Neural progenitor cell (in vitro differentiated cells): ENCODE measurements around the gene CHD2.

ENCODE experiments used
- EZH2 ChIP-seq: fragments of 200-600 bp; sonication (generic); IDR thresholded peaks from 2 replicates; pipeline ENCODE4 v1.6.1; 2017; ENCODE audit warnings: antibody characterized with exemption, mild to moderate bottlenecking, moderate library complexity
- EZH2phosphoT487 ChIP-seq: fragments of 200-600 bp; sonication (generic); IDR thresholded peaks from 2 replicates; pipeline ENCODE4 v1.6.1; 2017; ENCODE audit warnings: antibody characterized with exemption
- TF ChIP-seq, protein P1 (sequence below): fragments of 200-600 bp; sonication (generic); IDR thresholded peaks from 2 replicates; pipeline ENCODE4 v1.5.1; 2017; ENCODE audit warnings: antibody characterized with exemption, mild to moderate bottlenecking

GRCh38 chr15:92943581-92943980 is 43.5 kb downstream of the CHD2 start:
- TF ChIP-seq, protein P1, sequence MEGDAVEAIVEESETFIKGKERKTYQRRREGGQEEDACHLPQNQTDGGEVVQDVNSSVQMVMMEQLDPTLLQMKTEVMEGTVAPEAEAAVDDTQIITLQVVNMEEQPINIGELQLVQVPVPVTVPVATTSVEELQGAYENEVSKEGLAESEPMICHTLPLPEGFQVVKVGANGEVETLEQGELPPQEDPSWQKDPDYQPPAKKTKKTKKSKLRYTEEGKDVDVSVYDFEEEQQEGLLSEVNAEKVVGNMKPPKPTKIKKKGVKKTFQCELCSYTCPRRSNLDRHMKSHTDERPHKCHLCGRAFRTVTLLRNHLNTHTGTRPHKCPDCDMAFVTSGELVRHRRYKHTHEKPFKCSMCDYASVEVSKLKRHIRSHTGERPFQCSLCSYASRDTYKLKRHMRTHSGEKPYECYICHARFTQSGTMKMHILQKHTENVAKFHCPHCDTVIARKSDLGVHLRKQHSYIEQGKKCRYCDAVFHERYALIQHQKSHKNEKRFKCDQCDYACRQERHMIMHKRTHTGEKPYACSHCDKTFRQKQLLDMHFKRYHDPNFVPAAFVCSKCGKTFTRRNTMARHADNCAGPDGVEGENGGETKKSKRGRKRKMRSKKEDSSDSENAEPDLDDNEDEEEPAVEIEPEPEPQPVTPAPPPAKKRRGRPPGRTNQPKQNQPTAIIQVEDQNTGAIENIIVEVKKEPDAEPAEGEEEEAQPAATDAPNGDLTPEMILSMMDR = no peak
- TF ChIP-seq EZH2phosphoT487 (no peak), EZH2 (no peak)
